Measurements from ENCODE around the gene ZNF367. TPM values are rescaled to one million over a fixed set of nuclear protein-coding genes. Genes with fewer than 3 reads are reported as not detected.

ZNF367 gene
- total and polyA plus RNA-seq, 9 of the 15 experiments (the other 6 are each of a cell fraction or from before 2014, with no cell fraction given): 2.7 to 14.4 (median 10.0) TPM

DNA sequence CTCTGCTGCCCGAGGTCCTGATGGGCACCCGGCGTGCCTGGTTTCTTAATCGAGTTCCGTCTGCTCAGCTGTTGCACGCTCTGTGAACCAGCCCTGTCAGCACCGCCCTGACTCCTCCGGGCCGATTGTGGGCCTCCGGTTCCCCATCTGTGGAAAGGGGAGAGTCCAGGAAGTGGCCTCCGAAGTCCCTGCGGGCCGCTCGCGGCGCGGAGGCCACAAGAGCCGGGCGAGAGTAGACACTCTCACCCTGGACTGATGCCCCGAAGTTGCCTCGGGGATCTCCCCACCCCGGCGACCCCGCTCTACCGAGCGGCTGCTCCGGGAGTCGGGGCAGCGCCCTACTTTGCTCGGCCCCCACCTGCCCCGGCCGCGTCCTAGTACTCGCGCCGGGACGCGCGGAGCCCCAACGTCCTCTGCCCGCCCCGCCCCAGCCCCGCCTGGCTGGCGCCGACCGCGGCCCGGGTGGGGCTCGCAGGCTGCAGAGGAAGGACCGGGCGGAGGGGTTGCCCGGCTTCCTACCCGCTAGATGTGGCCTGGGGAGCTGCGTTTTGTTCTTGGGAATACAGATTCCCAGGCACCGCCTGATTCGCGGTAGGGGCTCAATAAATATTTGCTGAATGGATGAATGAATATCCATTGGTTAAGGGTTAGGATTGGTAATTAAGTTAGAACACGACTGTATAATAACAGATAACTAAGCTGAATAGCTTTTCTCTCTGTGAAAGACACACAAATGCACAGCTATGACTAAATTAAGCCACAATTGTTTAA is 935 bp upstream of the ZNF367 start (continued):
- TF ChIP-seq RFX5 (IDR thresholded peaks at IDR 0.05; ENCODE audit: low read depth, low read length): no peak
- TF ChIP-seq ZNF133 (CRISPR knock-in tag; IDR thresholded peaks at IDR 0.05): no peak
- peak; percentile 91 for TF ChIP-seq CCNT2 (IDR thresholded peaks at IDR 0.05; ENCODE audit: borderline replicate concordance, extremely low read depth, insufficient read length, low read depth, low read length)
- TF ChIP-seq, protein P1, sequence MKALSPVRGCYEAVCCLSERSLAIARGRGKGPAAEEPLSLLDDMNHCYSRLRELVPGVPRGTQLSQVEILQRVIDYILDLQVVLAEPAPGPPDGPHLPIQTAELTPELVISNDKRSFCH (CRISPR knock-in tag; IDR thresholded peaks at IDR 0.05): no peak
- TF ChIP-seq, protein P1 (tag; IDR thresholded peaks at IDR 0.05): 0 out of 2 replicates have a peak, but pooled peaks have one; percentile 37
- no peak for TF ChIP-seq CTCFL (IDR thresholded peaks at IDR 0.05; ENCODE audit: borderline replicate concordance, insufficient read depth, low read depth, low read length, poor library complexity, severe bottlenecking)
- TF ChIP-seq, protein P2, sequence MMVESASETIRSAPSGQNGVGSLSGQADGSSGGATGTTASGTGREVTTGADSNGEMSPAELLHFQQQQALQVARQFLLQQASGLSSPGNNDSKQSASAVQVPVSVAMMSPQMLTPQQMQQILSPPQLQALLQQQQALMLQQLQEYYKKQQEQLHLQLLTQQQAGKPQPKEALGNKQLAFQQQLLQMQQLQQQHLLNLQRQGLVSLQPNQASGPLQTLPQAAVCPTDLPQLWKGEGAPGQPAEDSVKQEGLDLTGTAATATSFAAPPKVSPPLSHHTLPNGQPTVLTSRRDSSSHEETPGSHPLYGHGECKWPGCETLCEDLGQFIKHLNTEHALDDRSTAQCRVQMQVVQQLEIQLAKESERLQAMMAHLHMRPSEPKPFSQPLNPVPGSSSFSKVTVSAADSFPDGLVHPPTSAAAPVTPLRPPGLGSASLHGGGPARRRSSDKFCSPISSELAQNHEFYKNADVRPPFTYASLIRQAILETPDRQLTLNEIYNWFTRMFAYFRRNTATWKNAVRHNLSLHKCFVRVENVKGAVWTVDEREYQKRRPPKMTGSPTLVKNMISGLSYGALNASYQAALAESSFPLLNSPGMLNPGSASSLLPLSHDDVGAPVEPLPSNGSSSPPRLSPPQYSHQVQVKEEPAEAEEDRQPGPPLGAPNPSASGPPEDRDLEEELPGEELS (CRISPR knock-in tag; IDR thresholded peaks at IDR 0.05; ENCODE audit: borderline replicate concordance): no peak
- no peak for TF ChIP-seq TFAM (CRISPR knock-in tag; conservative IDR thresholded peaks at IDR 0.05)
- TF ChIP-seq ZNF253 (CRISPR knock-in tag; conservative IDR thresholded peaks at IDR 0.05): no peak
- no peak for TF ChIP-seq FOSL1 (tag; conservative IDR thresholded peaks at IDR 0.05)
- 0 out of 2 replicates have a peak, but pooled peaks have one; percentile 22 for TF ChIP-seq FOXP1 (CRISPR knock-in tag; IDR thresholded peaks at IDR 0.05)
- no peak for TF ChIP-seq KLF1 (tag; IDR thresholded peaks at IDR 0.05)
- no peak for TF ChIP-seq ZNF444 (CRISPR knock-in tag; IDR thresholded peaks at IDR 0.05)
- peak; percentile 92 for TF ChIP-seq ELF1 (tag; IDR thresholded peaks at IDR 0.05)
- peak in 1 of 2 experiments; percentile 53; a peak in 1 of 4 replicates for TF ChIP-seq KDM4B (IDR thresholded peaks at IDR 0.05; ENCODE audit: borderline replicate concordance in 2 of 2, low read depth in 1 of 2)
- no peak for TF ChIP-seq BCL6 (CRISPR knock-in tag; IDR thresholded peaks at IDR 0.05)
- 0 out of 4 replicates have a peak, but pooled peaks of 1 of the 2 experiments have one; percentile 24 for TF ChIP-seq ETV6 (IDR thresholded peaks at IDR 0.05; ENCODE audit: borderline replicate concordance in 1 of 2, low read depth in 2 of 2, low read length in 1 of 2)
- TF ChIP-seq ETV6 (CRISPR knock-in tag; IDR thresholded peaks at IDR 0.05; ENCODE audit: borderline replicate concordance): no peak

Measured in K562 (cell line).